NCI-H2029 (cell line): ENCODE data around the gene DLG2.
"Not testable (repeated sequence)": the region's sequence is repeated elsewhere in the genome, so short reads cannot be mapped to it uniquely, and the experiment has no call there.

Experiments used
- DNase-seq: peaks from one replicate; lab custom pipeline; 2025; lab: John Stamatoyannopoulos, UW

The DLG2 gene

GRCh38 chr11:84901991-84902390, 725.2 kb downstream of the DLG2 start:
- DNase-seq: no peak

- DNase-seq: no peak
These were observed 727.4 kb downstream of the DLG2 start for GRCh38 chr11:84899740-84900139.

DNA sequence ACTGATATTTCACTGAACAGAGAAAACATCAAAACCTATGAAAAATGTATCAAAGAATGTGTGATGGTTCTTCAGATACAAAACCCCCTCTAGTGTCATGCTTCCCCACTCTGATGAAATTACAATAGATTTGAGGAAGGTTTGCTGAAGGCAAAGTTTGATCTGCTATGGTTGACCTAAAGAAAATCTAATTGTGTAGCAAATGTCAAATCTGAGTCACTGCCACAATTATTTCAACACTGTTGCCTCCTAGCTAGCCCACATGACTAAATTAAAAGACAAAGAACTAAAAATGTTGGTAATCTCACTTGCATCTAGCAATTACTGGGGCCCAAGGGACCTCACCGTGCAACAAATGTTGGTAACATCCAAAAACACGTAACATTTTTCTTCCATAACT, 728.0 kb downstream of the DLG2 start:
- DNase-seq: no peak

- no peak for DNase-seq
These were observed 732.5 kb downstream of the DLG2 start for GRCh38 chr11:84894666-84895065.

DNA sequence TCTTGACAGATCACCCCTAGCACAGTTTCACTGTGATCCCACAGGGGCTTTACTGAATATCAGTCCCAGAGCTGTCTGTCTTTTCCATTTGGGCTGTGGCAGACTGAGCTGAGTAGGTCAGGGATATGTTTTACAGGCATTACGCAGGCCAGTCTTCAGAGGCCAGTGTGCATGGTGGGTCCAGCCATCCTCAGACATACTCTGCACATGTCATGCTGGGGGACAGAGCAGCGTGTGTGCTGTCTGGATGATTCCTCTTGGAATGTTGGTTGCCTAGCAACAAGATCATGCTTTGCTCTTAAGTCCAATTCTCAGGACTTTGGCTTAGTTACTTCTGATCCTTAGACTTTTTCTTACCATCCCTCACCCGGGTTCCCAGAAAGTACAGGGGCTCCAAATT, 736.5 kb downstream of the DLG2 start:
- DNase-seq: no peak

GRCh38 chr11:84889556-84889955, 737.6 kb downstream of the DLG2 start:
- DNase-seq: no peak

- no peak for DNase-seq
These were observed 740.0 kb downstream of the DLG2 start for GRCh38 chr11:84887055-84887629.

- no peak for DNase-seq
These were observed 740.8 kb downstream of the DLG2 start for GRCh38 chr11:84886344-84886743.

DNA sequence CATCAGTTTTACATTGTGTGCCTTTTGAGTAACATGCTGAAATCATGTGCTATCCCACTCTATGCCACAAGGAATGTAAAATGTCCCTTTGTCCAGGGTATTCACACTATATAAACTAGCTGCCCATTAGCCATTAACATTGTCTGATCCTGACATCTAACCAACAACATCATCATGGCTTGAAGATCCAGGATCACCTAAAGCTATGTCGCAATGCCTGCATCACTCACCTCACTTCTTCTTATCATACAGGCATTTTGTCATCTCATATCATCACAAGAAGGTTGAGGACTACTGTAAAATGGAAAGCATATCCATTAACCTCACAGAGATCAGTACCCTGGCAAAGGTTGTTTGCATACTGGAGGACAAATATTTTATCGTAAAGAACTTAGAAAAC, 742.3 kb downstream of the DLG2 start:
- DNase-seq: no peak

- no peak for DNase-seq
These were observed 745.1 kb downstream of the DLG2 start for GRCh38 chr11:84882056-84882455.

DNA sequence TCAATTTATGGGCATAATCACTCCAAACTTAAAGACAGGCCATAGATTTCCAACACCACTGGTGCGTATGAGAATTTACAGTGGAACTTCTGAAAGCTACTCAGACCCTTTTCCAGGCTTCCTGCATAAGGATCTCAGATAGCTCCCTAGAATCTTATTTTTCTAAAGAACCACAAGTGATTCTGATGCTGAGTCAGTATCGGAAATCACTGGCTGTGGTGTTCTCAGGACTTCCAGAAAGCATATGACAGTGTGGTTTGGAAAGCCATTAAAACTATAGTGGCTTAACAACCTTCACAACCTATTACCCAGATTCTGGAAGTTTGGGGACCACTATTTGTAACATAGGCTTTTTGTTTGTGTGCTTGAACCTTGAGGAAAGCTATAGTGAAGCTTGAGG, 756.0 kb downstream of the DLG2 start:
- DNase-seq: no peak

DNA sequence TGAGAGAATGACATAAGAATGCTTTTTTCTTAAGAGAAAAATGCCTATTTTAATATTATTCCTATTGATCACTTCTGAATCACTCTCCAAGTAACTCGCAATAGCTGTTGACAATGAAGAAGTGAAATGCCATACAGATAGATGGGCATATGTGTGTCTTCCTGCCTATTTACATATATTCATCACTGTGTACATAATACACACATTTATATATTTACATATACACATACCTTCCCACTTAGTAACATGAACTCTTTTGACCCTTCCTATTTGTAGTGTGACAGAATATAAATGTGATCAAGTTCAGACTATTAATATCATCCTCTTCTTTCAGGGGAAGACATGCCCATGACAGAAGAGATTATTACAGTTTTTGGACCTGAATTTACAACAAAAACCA, 756.7 kb downstream of the DLG2 start:
- DNase-seq: no peak

DNA sequence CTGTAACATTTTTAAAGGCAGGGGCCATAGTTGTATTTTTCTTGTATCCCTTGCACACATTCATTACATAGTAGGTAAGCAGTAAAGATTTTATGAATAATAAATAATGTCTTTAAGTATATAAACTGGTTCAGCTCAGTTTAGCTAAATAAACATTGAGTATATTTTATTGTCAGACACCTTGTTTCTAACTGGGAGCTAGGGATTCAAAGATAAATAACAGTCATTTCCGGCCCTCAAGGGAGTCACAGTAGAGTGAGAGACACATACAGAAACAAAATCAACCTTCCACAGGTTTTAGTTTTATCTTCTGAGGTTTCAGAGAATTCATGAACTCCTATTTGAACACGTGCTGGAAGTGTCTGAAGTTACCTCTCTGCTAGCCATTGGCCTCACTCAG, 760.2 kb downstream of the DLG2 start:
- no peak for DNase-seq

DNA sequence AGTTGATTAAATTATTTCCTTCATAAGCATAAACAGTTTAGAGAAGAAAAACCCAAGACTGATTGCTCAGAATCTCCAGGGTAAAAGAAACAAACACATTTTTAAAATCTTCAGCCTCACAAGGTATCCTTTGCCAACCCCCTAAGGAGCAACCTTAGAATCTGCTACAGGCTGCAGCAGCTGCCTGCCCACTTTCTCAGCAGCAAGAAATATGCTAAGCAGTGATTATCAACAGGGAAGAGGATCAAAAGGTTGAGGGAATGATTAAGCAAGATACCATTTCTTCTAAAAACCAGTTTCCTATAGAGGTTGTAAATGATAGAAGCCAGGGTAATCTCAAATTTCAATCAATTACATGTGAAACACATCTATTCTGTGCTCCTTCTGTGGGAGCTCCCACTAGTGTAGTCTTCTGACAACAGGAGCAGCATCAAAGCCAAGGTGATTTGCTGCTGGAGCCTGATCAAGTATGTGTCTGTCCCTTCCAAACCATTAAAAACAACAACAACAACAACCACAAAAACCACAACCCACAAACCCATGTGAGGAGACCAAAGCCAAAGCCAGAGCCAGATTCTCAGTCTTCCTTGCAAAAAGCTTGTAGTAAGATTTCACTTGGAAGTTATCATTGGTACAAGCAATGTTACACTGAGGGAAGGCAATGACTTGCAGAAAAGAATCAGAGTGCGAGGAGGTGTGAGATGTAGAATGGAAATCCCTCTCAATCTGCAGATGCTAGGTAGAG, 761.2 kb downstream of the DLG2 start:
- no peak for DNase-seq

DNA sequence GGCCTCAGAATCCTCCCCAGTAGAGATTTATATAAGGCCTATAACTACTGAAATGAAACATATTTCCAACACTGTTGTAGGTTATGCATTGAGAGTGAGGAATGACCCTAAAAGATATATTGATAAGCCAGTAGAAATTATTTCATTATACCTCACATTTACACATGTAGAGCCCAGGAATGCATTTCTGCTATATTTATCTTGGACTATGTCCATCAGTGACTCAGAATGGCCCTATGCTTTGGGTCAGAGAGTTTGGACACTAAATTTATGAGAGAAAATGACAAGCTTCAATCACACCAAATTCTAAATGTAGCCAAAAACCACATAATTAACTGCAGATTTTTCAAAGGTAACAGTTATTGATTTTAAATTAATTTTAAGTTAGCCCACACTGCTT, 761.9 kb downstream of the DLG2 start:
- no peak for DNase-seq

GRCh38 chr11:84857746-84858145, 769.4 kb downstream of the DLG2 start:
- no peak for DNase-seq

DNA sequence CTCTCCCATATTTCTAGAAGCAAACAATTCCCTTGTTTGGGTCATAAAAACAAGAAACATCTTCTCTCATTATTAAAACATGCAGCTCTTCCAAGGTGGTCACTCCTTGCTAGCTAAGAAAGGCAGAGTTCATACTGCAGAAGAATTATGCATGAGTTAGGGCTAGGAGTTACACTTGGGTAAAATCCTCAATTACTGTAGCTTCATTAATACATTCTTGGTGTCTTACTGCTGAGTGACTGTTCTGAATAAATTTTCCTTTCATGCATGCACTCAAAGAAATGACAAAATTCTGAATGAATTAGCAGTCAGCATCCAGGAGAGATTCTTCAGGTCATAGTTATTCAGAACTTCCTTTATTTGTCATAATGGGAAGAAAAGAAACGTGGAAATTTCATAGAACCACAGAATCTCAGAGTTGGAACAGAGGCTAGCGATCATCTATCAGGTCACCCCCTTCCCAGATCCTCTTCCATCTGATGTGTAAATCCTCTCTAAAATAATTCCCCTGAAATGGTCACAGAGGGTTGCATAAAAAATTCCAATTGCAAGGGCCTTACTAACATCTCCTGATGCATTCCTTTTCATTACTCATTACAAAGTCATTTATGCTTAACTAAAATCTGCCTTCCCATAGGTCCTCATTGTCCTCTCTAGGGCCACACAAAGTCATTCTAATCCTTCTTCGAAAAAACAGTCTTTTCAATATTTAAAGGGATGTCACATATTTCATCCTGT, 771.5 kb downstream of the DLG2 start:
- no peak for DNase-seq

DNA sequence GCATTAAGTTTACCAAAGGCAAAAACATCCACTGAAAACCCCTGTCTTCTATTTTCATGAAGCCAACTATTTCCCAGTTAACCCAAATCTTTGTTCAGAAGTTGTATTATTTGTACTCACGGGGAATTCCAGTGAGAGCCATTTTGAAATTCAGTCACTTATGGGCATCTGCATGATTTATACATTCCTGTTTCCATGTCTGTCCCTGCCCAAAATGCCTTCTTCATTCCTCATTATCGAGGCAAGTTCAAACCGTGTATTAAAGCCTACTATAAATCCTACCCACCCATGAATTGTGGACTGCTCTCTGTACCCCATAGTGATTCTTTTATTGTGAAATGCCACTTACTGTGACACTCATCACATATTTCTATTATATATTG, 772.7 kb downstream of the DLG2 start:
- no peak for DNase-seq

- no peak for DNase-seq
These were observed 773.2 kb downstream of the DLG2 start for GRCh38 chr11:84853841-84854497.

GRCh38 chr11:84847842-84848241, 779.3 kb downstream of the DLG2 start:
- no peak for DNase-seq

GRCh38 chr11:84840201-84840600, 786.9 kb downstream of the DLG2 start:
- DNase-seq: not testable (repeated sequence)

- DNase-seq: no peak
These were observed 789.6 kb downstream of the DLG2 start for GRCh38 chr11:84837402-84838069.
